ENCODE measurements around the gene ZNF729.
"Not testable (repeated sequence)": the region's sequence is repeated elsewhere in the genome, so short reads cannot be mapped to it uniquely, and the experiment has no call there.

Gene ZNF729

GRCh38 chr19:22286151-22286810 is at the start of gene ZNF729:
ZNF729 (plus strand) TSS chr19:22286441; CDS start chr19:22286526, 85 bp downstream.
- DNase-seq: no peak

- DNase-seq: no peak
These were observed 29.4 kb upstream of the ZNF729 start for GRCh38 chr19:22256856-22257255.

- DNase-seq: no peak
These were observed 28.9 kb upstream of the ZNF729 start for GRCh38 chr19:22257381-22257780.

GRCh38 chr19:22257916-22258315 is 28.3 kb upstream of the ZNF729 start:
- DNase-seq: no peak

- DNase-seq: no peak
These were observed 25.7 kb upstream of the ZNF729 start for GRCh38 chr19:22260499-22260898.

GRCh38 chr19:22261596-22261995 is 24.6 kb upstream of the ZNF729 start:
- no peak for DNase-seq

GRCh38 chr19:22263121-22263520 is 23.1 kb upstream of the ZNF729 start:
- DNase-seq: no peak

GRCh38 chr19:22321554-22321953 is 35.3 kb downstream of the ZNF729 start:
- not testable (repeated sequence) for DNase-seq

GRCh38 chr19:22326219-22326618 is 40.0 kb downstream of the ZNF729 start:
- no peak for DNase-seq

GRCh38 chr19:22327321-22327720 is 41.1 kb downstream of the ZNF729 start:
- no peak for DNase-seq

- no peak for DNase-seq
These were observed 45.3 kb downstream of the ZNF729 start for GRCh38 chr19:22331521-22331920.

GRCh38 chr19:22332924-22333323 is 46.7 kb downstream of the ZNF729 start:
- DNase-seq: no peak

- DNase-seq: no peak
These were observed 49.5 kb downstream of the ZNF729 start for GRCh38 chr19:22335716-22336115.

GRCh38 chr19:22354665-22355064 is 68.4 kb downstream of the ZNF729 start:
- no peak for DNase-seq
